Peyer's patch (tissue), 4 donors: Measurements from ENCODE around the gene ZNF350.

ENCODE experiments used
- CTCF ChIP-seq, 6 experiments: fragments of 450-650 bp in 4 of 6; fragments of 200-600 bp in 2 of 6; sonication (generic) in 1 of 6; IDR thresholded peaks; one replicate each; pipeline ENCODE4 v1.5.1; 2017 to 2019; ENCODE audit warnings: antibody characterized with exemption in 6 of 6, mild to moderate bottlenecking in 3 of 6, moderate library complexity in 1 of 6
- POLR2A ChIP-seq, 2 donors: fragments of 450-650 bp; IDR thresholded peaks; one replicate each; pipeline ENCODE4 v1.5.1; 2017; ENCODE audit warnings: antibody characterized with exemption in 2 of 2, mild to moderate bottlenecking in 2 of 2, moderate library complexity in 2 of 2

- no peak for TF ChIP-seq CTCF (IDR thresholded peaks at IDR 0.05)
- TF ChIP-seq POLR2A (IDR thresholded peaks at IDR 0.05), result peak in 1 of 2 donors; percentile 48
These were observed at the start of gene ZNF350 for GRCh38 chr19:51986309-51987291.
